Upper lobe of left lung (tissue), 6 donors: ENCODE data around the gene BANF2. TPM values are rescaled to one million over a fixed set of nuclear protein-coding genes. Genes with fewer than 3 reads are reported as not detected.

Experiments
- ATAC-seq, 2 donors: fragments of 200-7000 bp; cut with Tn5 transposase; one replicate each; pipeline ENCODE4 v1.9.1; 2022; ENCODE audit warnings: mild to moderate bottlenecking in 2 of 2, moderate library complexity in 2 of 2; ENCODE audit not compliant: low FRiP score in 2 of 2
- DNase-seq, 2 donors: peaks; one replicate each; pipeline ENCODE4 v3.0.0-alpha.2; 2019 to 2020
- H3K27ac ChIP-seq, 4 donors: fragments of 200-600 bp; sonication (generic); one replicate each; pipeline ENCODE4 v1.5.1; 2016 to 2019
- H3K27me3 ChIP-seq, 4 donors: fragments of 200-600 bp; sonication (generic); one replicate each; pipeline ENCODE4 v1.5.1; 2017 to 2019
- H3K36me3 ChIP-seq, 4 donors: fragments of 200-600 bp; sonication (generic); one replicate each; pipeline ENCODE4 v1.5.1; 2016 to 2019
- H3K4me1 ChIP-seq, 4 donors: fragments of 200-600 bp; sonication (generic); one replicate each; pipeline ENCODE4 v1.5.1; 2018 to 2019
- H3K4me3 ChIP-seq, 4 donors: fragments of 200-600 bp; sonication (generic); one replicate each; pipeline ENCODE4 v1.5.1; 2017 to 2019; ENCODE audit warnings: mild to moderate bottlenecking in 2 of 4, moderate library complexity in 1 of 4
- H3K9me3 ChIP-seq, 4 donors: fragments of 200-600 bp; sonication (generic); one replicate each; pipeline ENCODE4 v1.5.1; 2018 to 2019
- EP300 ChIP-seq, 4 donors: sonication (generic); formaldehyde crosslinking; IDR thresholded peaks; one replicate each; pipeline ENCODE4 v1.5.1; 2017; ENCODE audit warnings: antibody characterized with exemption in 4 of 4, control low read depth in 2 of 4
- POLR2A ChIP-seq, 4 donors: fragments of 450-650 bp; IDR thresholded peaks; one replicate each; pipeline ENCODE4 v1.5.1; 2016 to 2017; ENCODE audit warnings: antibody characterized with exemption in 4 of 4, mild to moderate bottlenecking in 2 of 4
- POLR2AphosphoS5 ChIP-seq, 2 donors: sonication (generic); formaldehyde crosslinking; IDR thresholded peaks; one replicate each; pipeline ENCODE4 v1.5.1; 2017; ENCODE audit warnings: antibody characterized with exemption in 2 of 2
- WGBS, 2 donors: methylation state at CpG; one replicate each; pipeline ENCODE4 v1.1.5; 2017 to 2018; 5-methylcytosine and 5-hydroxymethylcytosine counted together
- total RNA-seq, 6 donors: library from RNA; depleted of rRNA in 4 of 6; stranded (reverse); fragments of >200 nt in 4 of 6; gene quantifications; one replicate each; pipeline versions ENCODE4 v1.1.0 to v1.2.1, GENCODE V29; 2016 to 2021
- TF ChIP-seq, protein P1 (sequence below), 6 experiments: fragments of 450-650 bp in 4 of 6; fragments of 200-600 bp in 2 of 6; sonication (generic) in 2 of 6; IDR thresholded peaks; one replicate each; pipeline ENCODE4 v1.5.1; 2016 to 2019; ENCODE audit warnings: antibody characterized with exemption in 6 of 6
- donor health status: DM: no; HTN: no; CAD: no; lungs with moderate emphysema.
- donor health status: DM: no; HTN: yes; CAD: no; lungs with severe emphysema.

BANF2 gene
- total RNA-seq, 6 donors from 2014 or later, result not detected

DNA sequence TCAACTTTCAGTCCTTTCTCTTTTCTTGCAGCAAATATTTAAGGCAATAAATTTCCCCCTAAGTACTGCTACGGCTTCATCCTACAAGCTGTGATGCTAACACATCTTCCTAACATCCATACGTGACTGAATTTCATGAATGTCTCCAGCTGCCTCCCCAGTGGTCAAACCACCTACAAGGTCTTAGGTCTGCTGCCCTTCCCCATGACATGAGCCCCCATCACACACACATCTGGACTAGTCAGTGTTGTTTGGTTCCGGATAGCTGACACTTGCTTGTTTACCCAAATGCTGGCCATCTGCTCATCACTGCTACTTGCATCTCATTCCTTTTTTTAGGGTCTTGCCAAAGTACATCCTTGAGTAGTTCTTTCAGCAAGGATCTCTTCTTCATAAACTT lies 32.3 kb upstream of the BANF2 start:
- WGBS, 2 donors, result 88 to 90% methylated on average over 3 of the region's 3 CpGs
- H3K27ac ChIP-seq, result no peak overlapping the region
- no peaks in the 10 kb centered on the region for H3K9me3 ChIP-seq
- TF ChIP-seq POLR2A (IDR thresholded peaks at IDR 0.05) (no peak), EP300 (IDR thresholded peaks at IDR 0.05) (no peak), POLR2AphosphoS5 (IDR thresholded peaks at IDR 0.05) (no peak)
- TF ChIP-seq, protein P1, sequence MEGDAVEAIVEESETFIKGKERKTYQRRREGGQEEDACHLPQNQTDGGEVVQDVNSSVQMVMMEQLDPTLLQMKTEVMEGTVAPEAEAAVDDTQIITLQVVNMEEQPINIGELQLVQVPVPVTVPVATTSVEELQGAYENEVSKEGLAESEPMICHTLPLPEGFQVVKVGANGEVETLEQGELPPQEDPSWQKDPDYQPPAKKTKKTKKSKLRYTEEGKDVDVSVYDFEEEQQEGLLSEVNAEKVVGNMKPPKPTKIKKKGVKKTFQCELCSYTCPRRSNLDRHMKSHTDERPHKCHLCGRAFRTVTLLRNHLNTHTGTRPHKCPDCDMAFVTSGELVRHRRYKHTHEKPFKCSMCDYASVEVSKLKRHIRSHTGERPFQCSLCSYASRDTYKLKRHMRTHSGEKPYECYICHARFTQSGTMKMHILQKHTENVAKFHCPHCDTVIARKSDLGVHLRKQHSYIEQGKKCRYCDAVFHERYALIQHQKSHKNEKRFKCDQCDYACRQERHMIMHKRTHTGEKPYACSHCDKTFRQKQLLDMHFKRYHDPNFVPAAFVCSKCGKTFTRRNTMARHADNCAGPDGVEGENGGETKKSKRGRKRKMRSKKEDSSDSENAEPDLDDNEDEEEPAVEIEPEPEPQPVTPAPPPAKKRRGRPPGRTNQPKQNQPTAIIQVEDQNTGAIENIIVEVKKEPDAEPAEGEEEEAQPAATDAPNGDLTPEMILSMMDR (IDR thresholded peaks at IDR 0.05), result no peak
- peaks cover 10 to 36% (median 21%) of the 10 kb centered on the region in 4 donors for H3K4me1 ChIP-seq
- H3K36me3 ChIP-seq, result peaks cover 0 to 8% (median 0%) of the 10 kb centered on the region in 4 donors
- DNase-seq (no peak), ATAC-seq (no peak)
- H3K4me3 ChIP-seq, result no peak overlapping the region
- no peaks in the 10 kb centered on the region for H3K27me3 ChIP-seq

DNA sequence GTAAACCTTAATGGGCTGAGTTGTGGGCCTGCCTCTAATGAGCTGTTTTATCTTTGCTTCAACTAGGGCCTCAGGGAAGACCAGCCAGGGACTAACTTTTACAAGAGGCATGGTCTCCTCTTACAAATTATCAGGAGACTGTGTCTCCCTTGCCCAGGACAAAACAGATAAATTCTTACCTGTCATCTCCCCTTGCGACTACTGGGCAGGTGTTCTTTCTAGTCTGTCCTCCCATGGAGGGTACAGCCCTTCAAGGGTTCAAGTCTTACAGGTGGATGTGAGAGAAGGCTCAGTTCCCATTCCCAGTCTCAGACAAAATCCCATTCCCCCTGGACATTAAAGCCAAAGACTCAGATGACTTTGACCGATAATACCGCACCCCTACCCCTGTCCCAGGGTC lies 31.3 kb upstream of the BANF2 start:
- no peak for ATAC-seq
- H3K27me3 ChIP-seq, result no peaks in the 10 kb centered on the region
- no peak overlapping the region for H3K27ac ChIP-seq
- TF ChIP-seq, protein P1 (IDR thresholded peaks at IDR 0.05), result no peak
- no peak for TF ChIP-seq EP300 (IDR thresholded peaks at IDR 0.05)
- TF ChIP-seq POLR2A (IDR thresholded peaks at IDR 0.05), result no peak
- TF ChIP-seq POLR2AphosphoS5 (IDR thresholded peaks at IDR 0.05), result no peak
- H3K36me3 ChIP-seq, result peaks cover 0 to 8% (median 0%) of the 10 kb centered on the region in 4 donors
- H3K4me3 ChIP-seq, result no peak overlapping the region
- no peaks in the 10 kb centered on the region for H3K9me3 ChIP-seq
- WGBS, 2 donors, result 95% methylated on average over 3 of the region's 3 CpGs
- DNase-seq, result no peak
- peaks cover 15 to 45% (median 21%) of the 10 kb centered on the region in 4 donors for H3K4me1 ChIP-seq

DNA sequence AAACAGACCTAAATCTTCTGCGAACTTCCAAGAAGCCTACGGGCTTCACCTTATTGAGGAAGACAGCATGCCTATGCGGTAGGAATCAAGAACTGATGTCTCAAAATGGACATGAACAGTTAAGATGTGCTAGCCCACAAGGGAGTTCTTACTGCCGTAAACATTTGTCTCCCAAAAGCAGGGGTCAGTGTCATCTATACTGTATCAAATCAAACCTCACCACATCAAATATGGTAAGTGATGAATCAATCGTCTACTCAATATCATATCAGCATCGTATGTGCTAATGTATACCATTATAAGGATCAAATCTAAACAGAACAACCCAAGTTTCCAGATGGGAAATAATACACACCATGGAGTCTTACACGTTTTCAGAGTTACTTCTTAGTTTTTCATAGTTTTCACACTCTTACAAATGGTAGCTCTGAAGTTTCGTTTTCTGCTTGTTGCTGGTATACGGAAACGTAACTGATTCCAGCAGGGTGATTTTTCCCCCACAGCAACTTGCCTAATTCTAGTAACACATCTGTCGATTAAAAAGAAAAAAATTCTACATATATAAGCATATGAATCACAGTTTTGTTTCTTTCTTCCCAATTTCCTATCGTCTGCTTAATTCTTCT lies 30.3 kb upstream of the BANF2 start:
- DNase-seq (no peak), ATAC-seq (no peak)
- TF ChIP-seq POLR2A (IDR thresholded peaks at IDR 0.05), result no peak
- no peak for TF ChIP-seq EP300 (IDR thresholded peaks at IDR 0.05)
- TF ChIP-seq, protein P1 (IDR thresholded peaks at IDR 0.05), result no peak
- TF ChIP-seq POLR2AphosphoS5 (IDR thresholded peaks at IDR 0.05), result no peak
- Histone ChIP-seq H3K9me3 (no peaks in the 10 kb centered on the region), H3K4me3 (no peak overlapping the region), H3K27me3 (no peaks in the 10 kb centered on the region), H3K36me3 (peaks cover 0 to 8% (median 0%) of the 10 kb centered on the region in 4 donors), H3K27ac (no peak overlapping the region), H3K4me1 (peaks cover 16 to 47% (median 23%) of the 10 kb centered on the region in 4 donors)
- WGBS, 2 donors, result 90 to 91% methylated on average over 12 of the region's 12 CpGs

DNA sequence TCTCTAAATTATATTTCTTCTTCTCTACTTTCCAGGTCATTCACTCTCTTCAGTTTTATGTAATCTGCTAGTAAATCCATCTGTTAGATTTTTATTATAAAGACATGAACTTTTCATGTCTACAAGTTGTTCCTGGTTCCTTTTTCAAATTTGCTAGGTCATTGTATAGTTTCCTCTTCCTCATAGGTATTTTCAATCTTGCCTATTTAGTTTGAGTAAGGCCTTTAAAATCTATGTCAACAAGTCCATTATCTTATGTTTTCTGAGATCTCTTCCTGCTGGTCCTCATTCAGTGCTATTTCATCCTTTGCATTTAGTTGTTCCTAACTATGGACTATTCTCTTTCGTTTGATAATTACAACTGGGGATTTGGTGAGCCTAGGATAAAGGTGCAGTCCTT lies 28.8 kb upstream of the BANF2 start:
- 86 to 91% methylated on average over 1 of the region's 1 CpG for WGBS, 2 donors
- H3K4me3 ChIP-seq, result no peak overlapping the region
- H3K36me3 ChIP-seq, result peaks cover 0 to 15% (median 0%) of the 10 kb centered on the region in 4 donors
- H3K4me1 ChIP-seq, result peaks cover 25 to 47% (median 30%) of the 10 kb centered on the region in 4 donors
- TF ChIP-seq POLR2AphosphoS5 (IDR thresholded peaks at IDR 0.05), result no peak
- no peak for TF ChIP-seq POLR2A (IDR thresholded peaks at IDR 0.05)
- TF ChIP-seq, protein P1 (IDR thresholded peaks at IDR 0.05), result no peak
- TF ChIP-seq EP300 (IDR thresholded peaks at IDR 0.05), result no peak
- ATAC-seq (no peak), DNase-seq (no peak)
- H3K27ac ChIP-seq, result peak overlapping the region in 2 of 4 donors; percentile 26 to 63
- no peaks in the 10 kb centered on the region for H3K27me3 ChIP-seq
- H3K9me3 ChIP-seq, result no peaks in the 10 kb centered on the region

DNA sequence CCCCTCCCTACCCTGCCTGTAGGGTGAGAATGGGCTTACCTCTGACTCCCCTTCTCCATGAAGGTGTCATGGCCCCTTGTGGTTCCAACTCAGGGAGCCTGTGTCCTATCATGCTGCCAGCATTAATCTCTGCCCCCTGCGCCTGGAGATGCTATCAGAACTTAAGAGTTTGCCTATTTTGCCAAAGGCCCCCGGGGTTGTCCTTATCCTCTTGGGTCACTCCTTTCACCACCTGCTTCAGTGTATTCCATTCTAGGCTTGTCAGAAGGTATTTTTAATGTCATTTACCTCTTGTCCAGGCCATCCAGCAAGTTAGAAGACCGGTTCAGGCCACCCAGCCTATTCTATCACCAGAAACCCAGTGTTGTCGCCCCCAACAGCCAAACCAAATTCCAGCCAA lies 28.2 kb upstream of the BANF2 start:
- H3K36me3 ChIP-seq, result peaks cover 0 to 21% (median 0%) of the 10 kb centered on the region in 4 donors
- H3K9me3 ChIP-seq, result no peaks in the 10 kb centered on the region
- H3K4me1 ChIP-seq, result peaks cover 25 to 47% (median 28%) of the 10 kb centered on the region in 4 donors
- no peak for ATAC-seq
- H3K4me3 ChIP-seq, result no peak overlapping the region
- H3K27ac ChIP-seq, result peak overlapping the region in 2 of 4 donors; percentile 26 to 63
- H3K27me3 ChIP-seq, result no peaks in the 10 kb centered on the region
- 71 to 83% methylated on average over 4 of the region's 4 CpGs for WGBS, 2 donors
- no peak for TF ChIP-seq POLR2AphosphoS5 (IDR thresholded peaks at IDR 0.05)
- TF ChIP-seq POLR2A (IDR thresholded peaks at IDR 0.05), result no peak
- no peak for TF ChIP-seq EP300 (IDR thresholded peaks at IDR 0.05)
- TF ChIP-seq, protein P1 (IDR thresholded peaks at IDR 0.05), result no peak
- no peak for DNase-seq
